GM12878 (cell line): ENCODE measurements around the gene CKS1B. TPM values are rescaled to one million over a fixed set of nuclear protein-coding genes. Genes with fewer than 3 reads are reported as not detected.

ENCODE experiments used
- CEBPB ChIP-seq, 2 experiments: fragments of 150-350 bp in 1 of 2; IDR thresholded peaks; 2 replicates each; pipeline ENCODE4 v1.6.1; 2012 to 2014; ENCODE audit warnings: low read depth in 2 of 2, low read length in 2 of 2, borderline replicate concordance in 1 of 2, inconsistent platforms in 1 of 2
- ETV6 ChIP-seq, 2 experiments: fragments of 450-650 bp in 1 of 2; IDR thresholded peaks in 1 of 2; conservative IDR thresholded peaks in 1 of 2; 2 replicates each; pipeline ENCODE4 v1.6.1; 2014; ENCODE audit warnings: antibody characterized with exemption in 1 of 2, borderline replicate concordance in 1 of 2, low read depth in 1 of 2, mild to moderate bottlenecking in 1 of 2, moderate library complexity in 1 of 2
- FOXK2 ChIP-seq: fragments of 450-650 bp; IDR thresholded peaks from 2 replicates; pipeline ENCODE4 v1.6.1; 2017; ENCODE audit warnings: mild to moderate bottlenecking, moderate library complexity
- GATAD2B ChIP-seq: fragments of 450-650 bp; conservative IDR thresholded peaks from 2 replicates; pipeline ENCODE4 v1.6.1; 2017; ENCODE audit warnings: low read depth, mild to moderate bottlenecking, moderate library complexity
- IRF5 ChIP-seq: fragments of 450-650 bp; IDR thresholded peaks from 2 replicates; pipeline ENCODE4 v1.6.1; 2017; ENCODE audit warnings: borderline replicate concordance
- NKRF ChIP-seq: fragments of 450-650 bp; conservative IDR thresholded peaks from 2 replicates; pipeline ENCODE4 v1.6.1; 2017; ENCODE audit warnings: mild to moderate bottlenecking, moderate library complexity
- NR2C1 ChIP-seq: fragments of 450-650 bp; IDR thresholded peaks from 2 replicates; pipeline ENCODE4 v1.6.1; 2017; ENCODE audit warnings: antibody characterized with exemption, mild to moderate bottlenecking, moderate library complexity
- PAX5 ChIP-seq: IDR thresholded peaks from 2 replicates; pipeline ENCODE4 v1.6.1; 2011; ENCODE audit warnings: low read depth, low read length, borderline replicate concordance
- SP1 ChIP-seq: IDR thresholded peaks from one replicate; pipeline ENCODE4 v1.6.1; 2011; ENCODE audit warnings: low read depth, low read length
- TAF1 ChIP-seq: IDR thresholded peaks from 2 replicates; pipeline ENCODE4 v1.6.1; 2011; ENCODE audit warnings: mild to moderate bottlenecking, low read depth, low read length, borderline replicate concordance
- polyA plus RNA-seq, 11 experiments: library from polyadenylated mRNA; depleted of rRNA in 4 of 11; unstranded in 6 of 11; stranded (reverse) in 5 of 11; fragments of >200 nt; fragmentation: Nextera tagmentation in 4 of 11; fragmentation: Illumina TruSeq in 1 of 11; extraction: Ambion mirVana in 4 of 11; extraction: Trizol in 1 of 11; gene quantifications; 1 replicate in 1 of 11; 2 replicates in 10 of 11; pipeline versions ENCODE4 v1.2.1 to v1.2.3, GENCODE V29; 2011 to 2016; ENCODE audit warnings: inconsistent platforms in 2 of 11, missing spikeins in 2 of 11, low read depth in 1 of 11
- total RNA-seq, 4 experiments: library from RNA; depleted of rRNA in 3 of 4; stranded (reverse); fragments of >200 nt in 3 of 4; fragmentation: Illumina TruSeq in 1 of 4; extraction: Trizol in 1 of 4; gene quantifications; 2 replicates each; pipeline versions ENCODE4 v1.2.1 to v1.2.3, GENCODE V29; 2013 to 2021
- TF ChIP-seq, protein P1 (sequence below): fragments of 150-350 bp; IDR thresholded peaks from 2 replicates; pipeline ENCODE4 v1.6.1; 2016; ENCODE audit warnings: low read depth, low read length

Gene CKS1B
- total and polyA plus RNA-seq, 10 of the 15 experiments (the other 5 are each of a cell fraction or from before 2014, with no cell fraction given), result 125 to 608 (median 364) TPM

GRCh38 chr1:155001425-155001674 lies 26.9 kb downstream of the CKS1B start (continued):
- no peak for TF ChIP-seq CEBPB (IDR thresholded peaks at IDR 0.05; ENCODE audit: borderline replicate concordance in 1 of 2, low read depth in 2 of 2, low read length in 2 of 2)
- no peak for TF ChIP-seq NKRF
- no peak for TF ChIP-seq GATAD2B
- no peak for TF ChIP-seq NR2C1
- no peak for TF ChIP-seq PAX5
- TF ChIP-seq ETV6 (conservative IDR thresholded peaks at IDR 0.05 in 1 of 2, IDR thresholded peaks at IDR 0.05 in 1 of 2; ENCODE audit: borderline replicate concordance in 1 of 2, low read depth in 1 of 2), result no peak
- TF ChIP-seq TAF1, result no peak
- TF ChIP-seq SP1, result no peak
- no peak for TF ChIP-seq FOXK2
- no peak for TF ChIP-seq IRF5
- TF ChIP-seq, protein P1, sequence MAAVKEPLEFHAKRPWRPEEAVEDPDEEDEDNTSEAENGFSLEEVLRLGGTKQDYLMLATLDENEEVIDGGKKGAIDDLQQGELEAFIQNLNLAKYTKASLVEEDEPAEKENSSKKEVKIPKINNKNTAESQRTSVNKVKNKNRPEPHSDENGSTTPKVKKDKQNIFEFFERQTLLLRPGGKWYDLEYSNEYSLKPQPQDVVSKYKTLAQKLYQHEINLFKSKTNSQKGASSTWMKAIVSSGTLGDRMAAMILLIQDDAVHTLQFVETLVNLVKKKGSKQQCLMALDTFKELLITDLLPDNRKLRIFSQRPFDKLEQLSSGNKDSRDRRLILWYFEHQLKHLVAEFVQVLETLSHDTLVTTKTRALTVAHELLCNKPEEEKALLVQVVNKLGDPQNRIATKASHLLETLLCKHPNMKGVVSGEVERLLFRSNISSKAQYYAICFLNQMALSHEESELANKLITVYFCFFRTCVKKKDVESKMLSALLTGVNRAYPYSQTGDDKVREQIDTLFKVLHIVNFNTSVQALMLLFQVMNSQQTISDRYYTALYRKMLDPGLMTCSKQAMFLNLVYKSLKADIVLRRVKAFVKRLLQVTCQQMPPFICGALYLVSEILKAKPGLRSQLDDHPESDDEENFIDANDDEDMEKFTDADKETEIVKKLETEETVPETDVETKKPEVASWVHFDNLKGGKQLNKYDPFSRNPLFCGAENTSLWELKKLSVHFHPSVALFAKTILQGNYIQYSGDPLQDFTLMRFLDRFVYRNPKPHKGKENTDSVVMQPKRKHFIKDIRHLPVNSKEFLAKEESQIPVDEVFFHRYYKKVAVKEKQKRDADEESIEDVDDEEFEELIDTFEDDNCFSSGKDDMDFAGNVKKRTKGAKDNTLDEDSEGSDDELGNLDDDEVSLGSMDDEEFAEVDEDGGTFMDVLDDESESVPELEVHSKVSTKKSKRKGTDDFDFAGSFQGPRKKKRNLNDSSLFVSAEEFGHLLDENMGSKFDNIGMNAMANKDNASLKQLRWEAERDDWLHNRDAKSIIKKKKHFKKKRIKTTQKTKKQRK, result no peak
- TF ChIP-seq, all 136 proteins: peak for 0
